Activated naive CD4-positive, alpha-beta T cell (primary cell): ENCODE data around the gene BNC2.
"Not testable (repeated sequence)": the region's sequence is repeated elsewhere in the genome, so short reads cannot be mapped to it uniquely, and the experiment has no call there.

Source experiments
- DNase-seq, 4 experiments: peaks; one replicate each; lab custom pipeline; 2025; lab: John Stamatoyannopoulos, UW

The BNC2 gene

GRCh38 chr9:16500386-16500785, 370.1 kb downstream of the BNC2 start:
- no peak for DNase-seq

- no peak for DNase-seq
Measured at GRCh38 chr9:16499892-16500291, 370.6 kb downstream of the BNC2 start.

DNA sequence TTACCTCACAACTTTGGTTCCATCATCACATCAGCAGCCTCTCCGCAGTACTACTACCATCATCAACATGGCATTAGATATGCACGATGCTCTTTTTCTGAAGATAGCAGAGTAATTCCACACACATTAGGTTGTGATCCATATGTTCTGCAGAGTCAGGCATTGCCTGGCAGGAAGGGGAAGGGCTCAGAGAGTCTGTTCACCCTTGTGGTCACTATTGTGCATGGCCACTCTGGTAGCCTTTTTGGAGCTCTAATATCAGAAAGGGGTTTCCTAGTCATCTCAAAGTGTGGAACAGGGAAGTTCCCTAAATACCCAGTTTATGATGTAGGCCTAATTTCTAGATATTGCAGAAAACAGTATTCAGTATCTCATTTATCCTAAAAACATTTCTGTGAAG, 373.6 kb downstream of the BNC2 start:
- no peak for DNase-seq

GRCh38 chr9:16487915-16488314, 382.6 kb downstream of the BNC2 start:
- DNase-seq, result no peak

DNA sequence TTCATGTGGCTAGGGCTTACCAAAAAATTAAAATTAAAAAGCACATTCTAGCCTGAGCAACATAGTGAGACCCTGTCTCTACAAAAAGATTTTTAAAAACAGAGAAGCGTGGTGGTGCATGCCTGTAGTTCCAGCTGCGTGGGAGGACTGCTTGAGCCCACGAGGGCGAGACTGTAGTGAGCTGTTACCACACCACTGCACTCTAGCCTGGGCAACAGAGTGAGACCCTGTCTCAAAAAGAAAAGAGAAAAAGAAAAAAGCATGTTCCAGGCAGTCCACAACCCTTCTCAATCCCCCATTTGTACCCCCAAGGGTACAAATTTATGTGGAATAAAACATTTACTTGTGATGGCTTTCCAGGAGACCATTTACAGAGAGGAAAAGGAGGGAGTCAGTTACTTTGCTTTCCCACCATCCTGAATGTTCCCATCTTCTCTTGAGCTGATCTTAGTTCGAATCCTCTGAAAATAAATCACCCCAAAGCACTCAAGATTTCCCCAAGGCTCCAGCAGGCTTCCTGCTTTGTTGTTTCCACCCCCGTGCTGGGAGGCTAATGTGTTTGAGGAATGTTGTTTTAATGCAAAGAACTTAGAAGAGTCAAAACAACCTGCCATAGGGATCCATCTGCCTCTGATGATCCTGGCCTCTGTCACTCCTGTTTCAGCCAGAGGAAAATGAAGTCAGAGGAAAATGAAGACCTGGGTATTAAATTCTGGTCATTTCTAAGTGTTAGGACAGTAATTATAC, 384.7 kb downstream of the BNC2 start:
- no peak for DNase-seq

DNA sequence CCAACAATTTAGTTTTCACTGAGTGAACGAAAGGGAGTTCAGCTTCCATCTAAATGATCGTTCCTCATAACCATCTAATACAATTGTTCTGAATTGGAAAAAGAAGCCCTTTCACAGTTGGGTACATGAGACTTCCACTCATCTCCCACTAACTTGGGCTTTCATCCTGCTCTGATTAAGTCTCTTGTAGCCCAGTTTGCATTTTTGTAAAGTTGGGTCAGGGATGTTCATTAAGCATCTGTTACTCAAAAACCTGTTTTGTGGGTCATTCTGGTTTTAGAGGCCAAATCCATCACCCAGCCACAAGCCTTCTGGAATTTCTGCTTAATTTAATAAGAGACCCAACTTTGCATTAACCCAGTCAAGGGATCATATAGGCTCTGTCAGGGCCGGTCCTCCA, 385.3 kb downstream of the BNC2 start:
- DNase-seq, result no peak

- no peak for DNase-seq
Measured at GRCh38 chr9:16484744-16485143, 385.7 kb downstream of the BNC2 start.

GRCh38 chr9:16484180-16484579, 386.3 kb downstream of the BNC2 start:
- no peak for DNase-seq

GRCh38 chr9:16482764-16483163, 387.7 kb downstream of the BNC2 start:
- no peak for DNase-seq

GRCh38 chr9:16480584-16480983, 389.9 kb downstream of the BNC2 start:
- DNase-seq, result not testable (repeated sequence)

DNA sequence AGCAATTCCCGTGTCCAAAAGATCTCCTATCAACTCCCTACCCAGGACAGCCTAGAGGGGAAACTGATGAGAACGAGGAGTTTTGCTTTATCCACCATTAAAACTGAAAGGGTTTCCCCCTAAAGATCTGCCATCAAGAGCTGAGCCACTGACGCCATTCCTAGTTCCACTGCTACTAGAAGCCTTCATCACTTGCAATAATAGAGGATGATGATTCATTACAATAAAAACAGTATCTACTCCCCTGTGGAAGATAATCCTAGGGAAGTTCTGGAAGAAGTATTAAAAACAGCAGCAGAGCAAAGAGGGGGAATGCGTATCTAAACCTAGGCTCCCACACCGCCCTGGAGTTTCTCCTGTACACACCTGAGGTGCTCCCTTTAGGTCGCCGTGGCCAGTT, 394.5 kb downstream of the BNC2 start:
- no peak for DNase-seq

DNA sequence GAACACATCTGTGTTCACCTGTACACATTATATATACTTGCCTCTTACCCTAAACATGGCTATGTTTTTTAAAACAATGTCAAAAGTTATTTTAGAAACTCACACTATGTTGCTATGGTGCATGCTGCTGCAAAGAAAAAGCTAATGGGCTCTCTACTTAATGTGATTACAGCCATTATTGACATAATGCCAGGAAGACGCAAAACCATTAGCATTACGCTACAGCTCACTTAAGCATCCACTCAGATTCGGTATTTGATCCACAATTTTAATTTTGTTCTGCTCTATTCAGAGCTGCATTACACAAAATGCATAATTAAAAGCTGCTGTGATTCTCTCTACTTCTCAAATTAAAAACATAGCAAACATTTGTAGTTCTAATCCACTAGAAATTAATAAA, 395.2 kb downstream of the BNC2 start:
- DNase-seq, result no peak

- DNase-seq, result no peak
Measured at GRCh38 chr9:16469184-16469583, 401.3 kb downstream of the BNC2 start.

- no peak for DNase-seq
Measured at GRCh38 chr9:16461851-16462250, 408.6 kb downstream of the BNC2 start.

GRCh38 chr9:16461137-16461840, 409.2 kb downstream of the BNC2 start:
- DNase-seq, result no peak

GRCh38 chr9:16460696-16461095, 409.8 kb downstream of the BNC2 start:
- no peak for DNase-seq

DNA sequence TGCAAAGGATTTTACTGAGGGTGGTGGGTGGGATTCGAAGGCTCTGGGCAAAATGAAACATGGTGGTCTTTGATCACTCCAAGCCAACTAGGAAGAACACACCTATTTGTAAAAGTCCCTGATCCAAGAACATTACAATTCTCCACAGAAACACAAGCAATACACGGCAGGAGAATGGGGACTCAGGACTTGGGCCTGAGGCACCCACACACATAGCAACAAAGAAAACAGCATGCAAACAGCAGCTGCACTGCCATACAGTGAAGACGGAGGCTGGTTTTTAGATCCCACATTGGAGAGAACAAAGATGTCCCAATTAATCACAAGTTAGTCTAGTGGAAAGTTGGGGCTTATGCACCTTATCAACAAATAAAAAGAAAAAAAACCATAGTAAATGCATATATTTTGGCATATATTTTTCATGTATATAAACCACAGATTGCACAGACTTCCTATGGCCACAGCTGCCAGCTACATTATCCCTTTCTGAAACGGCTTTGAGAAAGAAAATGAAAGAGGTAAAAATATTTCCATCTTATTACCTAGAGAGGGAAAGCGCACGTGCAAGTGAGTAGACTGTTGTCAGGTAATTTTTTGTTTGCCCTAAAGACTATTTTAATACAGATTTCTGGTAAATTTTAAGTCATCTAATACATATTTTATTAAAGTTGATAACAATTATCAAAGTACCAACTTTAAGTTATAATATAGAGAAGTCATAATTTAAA, 410.9 kb downstream of the BNC2 start:
- no peak for DNase-seq

- no peak for DNase-seq
Measured at GRCh38 chr9:16458696-16459420, 411.6 kb downstream of the BNC2 start.

DNA sequence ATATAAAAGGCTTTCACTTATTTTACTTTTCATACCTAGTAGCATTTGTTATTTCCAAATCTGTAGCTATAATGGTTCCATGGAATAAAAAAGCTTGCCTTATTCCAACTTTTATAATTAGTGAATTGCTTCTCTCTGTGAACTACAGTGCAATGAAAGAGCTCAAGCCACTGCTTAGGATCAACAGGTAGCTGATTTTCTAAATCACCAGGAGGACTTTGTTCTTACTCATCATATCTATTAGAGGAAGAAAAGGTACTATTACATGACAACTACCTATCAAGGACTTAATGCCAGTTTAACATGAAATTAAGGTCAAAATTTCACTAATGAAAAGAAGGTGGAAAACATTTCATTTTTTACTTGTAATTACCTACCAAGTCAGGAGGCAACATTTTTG, 414.6 kb downstream of the BNC2 start:
- no peak for DNase-seq

- DNase-seq, result no peak
Measured at GRCh38 chr9:16453390-16453789, 417.1 kb downstream of the BNC2 start.

DNA sequence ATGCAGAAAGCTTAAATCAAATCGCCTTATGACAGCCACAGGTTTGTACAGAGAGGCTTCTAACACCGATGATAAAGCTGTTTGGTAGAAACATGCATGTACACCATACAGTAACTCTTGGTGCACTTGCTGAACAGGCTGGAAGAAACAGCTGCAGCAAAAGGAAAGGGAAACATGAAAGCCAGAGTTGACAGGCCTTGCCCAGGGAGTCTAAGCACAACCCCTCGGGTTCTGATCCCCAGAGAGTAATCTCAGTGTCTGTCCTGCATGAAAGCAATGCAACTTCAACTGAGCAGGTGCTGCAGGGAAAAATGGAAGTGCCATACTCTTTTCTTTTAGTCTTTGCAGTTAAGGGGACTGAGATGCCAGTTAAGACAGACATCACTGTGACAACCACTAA, 419.9 kb downstream of the BNC2 start:
- no peak for DNase-seq

GRCh38 chr9:16450043-16450442, 420.4 kb downstream of the BNC2 start:
- no peak for DNase-seq
